Measurements from ENCODE around the gene RMDN2. TPM values are rescaled to one million over a fixed set of nuclear protein-coding genes. Genes with fewer than 3 reads are reported as not detected.
"Not testable (repeated sequence)": the region's sequence is repeated elsewhere in the genome, so short reads cannot be mapped to it uniquely, and the experiment has no call there.

Gene RMDN2
- total RNA-seq, 1 donor from 2014 or later: 5.1 TPM

DNA sequence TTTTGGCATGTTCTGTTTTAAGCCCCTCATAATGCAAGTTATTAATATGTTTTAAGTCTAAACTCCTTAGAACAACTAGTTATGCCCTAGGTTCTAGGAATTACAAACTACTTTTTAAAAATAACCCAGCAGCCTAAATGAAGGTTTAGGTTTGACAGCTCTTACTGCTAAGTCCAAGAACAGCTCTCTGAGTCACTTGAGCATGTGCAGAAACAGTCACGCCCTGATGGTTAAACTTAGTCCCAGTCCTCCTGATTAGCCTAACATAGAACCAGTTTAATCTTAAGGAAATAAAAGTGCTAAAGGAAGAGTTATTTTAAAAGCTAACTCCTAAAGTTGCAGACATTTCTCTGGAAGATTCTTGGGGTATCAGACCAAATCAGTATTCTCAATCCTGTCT is 72.5 kb downstream of the RMDN2 start:
- H3K4me3 ChIP-seq (ENCODE audit: insufficient read depth, low read depth, low read length): no peak overlapping the region
- H3K36me3 Mint-ChIP-seq (ENCODE audit: low read depth, unreplicated experiment): peaks cover 12% of the 10 kb centered on the region
- DNase-seq (ENCODE audit: low read depth): no peak
- peaks cover 6% of the 10 kb centered on the region for H3K9me3 Mint-ChIP-seq (ENCODE audit: unreplicated experiment)
- no peak overlapping the region for H2AFZ ChIP-seq (ENCODE audit: low read depth, low read length)
- no peaks in the 10 kb centered on the region for H3K79me2 ChIP-seq (ENCODE audit: insufficient read depth, low read length)
- H3K9me3 ChIP-seq (ENCODE audit: insufficient read depth, low read depth, low read length): no peaks in the 10 kb centered on the region
- H4K20me1 ChIP-seq (ENCODE audit: insufficient read depth, low read length): no peaks in the 10 kb centered on the region
- no peak overlapping the region for H3K4me3 Mint-ChIP-seq (ENCODE audit: unreplicated experiment)
- no peaks in the 10 kb centered on the region for H3K4me1 ChIP-seq (ENCODE audit: insufficient read depth, low read length)
- no peak overlapping the region for H3K9ac ChIP-seq (ENCODE audit: low read length)
- H3K27me3 ChIP-seq (ENCODE audit: insufficient read depth, low read length): no peaks in the 10 kb centered on the region
- H3K36me3 ChIP-seq (ENCODE audit: insufficient read depth, low read length): no peaks in the 10 kb centered on the region
- no peak overlapping the region for H3K4me2 ChIP-seq (ENCODE audit: low read length)
- no peaks in the 10 kb centered on the region for H3K27me3 Mint-ChIP-seq (ENCODE audit: low read depth, unreplicated experiment)
- no peak overlapping the region for H3K27ac ChIP-seq (ENCODE audit: low read depth, low read length)
- TF ChIP-seq, protein P1, sequence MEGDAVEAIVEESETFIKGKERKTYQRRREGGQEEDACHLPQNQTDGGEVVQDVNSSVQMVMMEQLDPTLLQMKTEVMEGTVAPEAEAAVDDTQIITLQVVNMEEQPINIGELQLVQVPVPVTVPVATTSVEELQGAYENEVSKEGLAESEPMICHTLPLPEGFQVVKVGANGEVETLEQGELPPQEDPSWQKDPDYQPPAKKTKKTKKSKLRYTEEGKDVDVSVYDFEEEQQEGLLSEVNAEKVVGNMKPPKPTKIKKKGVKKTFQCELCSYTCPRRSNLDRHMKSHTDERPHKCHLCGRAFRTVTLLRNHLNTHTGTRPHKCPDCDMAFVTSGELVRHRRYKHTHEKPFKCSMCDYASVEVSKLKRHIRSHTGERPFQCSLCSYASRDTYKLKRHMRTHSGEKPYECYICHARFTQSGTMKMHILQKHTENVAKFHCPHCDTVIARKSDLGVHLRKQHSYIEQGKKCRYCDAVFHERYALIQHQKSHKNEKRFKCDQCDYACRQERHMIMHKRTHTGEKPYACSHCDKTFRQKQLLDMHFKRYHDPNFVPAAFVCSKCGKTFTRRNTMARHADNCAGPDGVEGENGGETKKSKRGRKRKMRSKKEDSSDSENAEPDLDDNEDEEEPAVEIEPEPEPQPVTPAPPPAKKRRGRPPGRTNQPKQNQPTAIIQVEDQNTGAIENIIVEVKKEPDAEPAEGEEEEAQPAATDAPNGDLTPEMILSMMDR (IDR thresholded peaks at IDR 0.05; ENCODE audit: insufficient read depth, low read depth, low read length): no peak
- no peak for TF ChIP-seq EZH2 (IDR thresholded peaks at IDR 0.05; ENCODE audit: insufficient read depth, low read length)
- FAIRE-seq: no peak
- H3K27ac Mint-ChIP-seq (ENCODE audit: unreplicated experiment): no peak overlapping the region
- no peaks in the 10 kb centered on the region for H3K4me1 Mint-ChIP-seq (ENCODE audit: low read depth, unreplicated experiment)

DNA sequence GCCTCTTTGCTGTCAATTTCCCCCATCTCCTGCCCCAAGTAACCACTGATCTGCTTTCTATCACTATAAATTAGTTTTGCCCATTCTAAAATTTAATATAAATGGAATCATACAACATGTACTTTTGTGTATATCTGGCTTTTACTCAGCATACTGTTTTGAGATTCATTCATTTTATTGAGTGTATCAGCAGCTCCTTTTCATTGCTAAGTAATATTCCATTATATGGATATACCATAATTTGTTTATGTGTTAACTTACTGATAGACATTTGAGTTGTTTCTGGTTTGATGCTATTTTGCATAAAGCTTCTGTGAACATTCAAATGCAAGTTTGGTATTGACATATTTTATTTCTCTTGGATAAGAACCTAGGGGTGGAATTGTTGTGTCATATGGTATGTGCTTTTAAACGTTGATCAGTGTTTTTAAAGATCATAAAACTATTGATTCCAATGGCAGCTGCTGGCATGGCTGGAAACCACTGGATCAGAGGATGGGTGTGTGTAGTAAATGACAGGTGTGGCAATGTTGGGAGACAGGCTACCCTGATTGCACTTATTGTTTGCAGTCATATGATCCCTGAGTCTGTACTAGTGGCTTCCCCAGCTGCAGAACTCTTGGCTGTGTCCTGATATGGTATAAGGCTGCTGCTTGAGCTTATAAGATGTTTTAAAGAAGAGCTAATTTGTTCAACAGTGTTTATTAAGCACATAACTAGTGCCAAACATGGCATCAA is 75.6 kb downstream of the RMDN2 start:
- Mint-ChIP-seq H3K27ac (ENCODE audit: unreplicated experiment) (no peak overlapping the region), H3K4me1 (ENCODE audit: low read depth, unreplicated experiment) (no peaks in the 10 kb centered on the region), H3K9me3 (ENCODE audit: unreplicated experiment) (peaks cover 6% of the 10 kb centered on the region), H3K27me3 (ENCODE audit: low read depth, unreplicated experiment) (no peaks in the 10 kb centered on the region), H3K4me3 (ENCODE audit: unreplicated experiment) (no peak overlapping the region), H3K36me3 (ENCODE audit: low read depth, unreplicated experiment) (peaks cover 13% of the 10 kb centered on the region)
- no peak overlapping the region for H3K4me2 ChIP-seq (ENCODE audit: low read length)
- no peak overlapping the region for H3K9ac ChIP-seq (ENCODE audit: low read length)
- H4K20me1 ChIP-seq (ENCODE audit: insufficient read depth, low read length): no peaks in the 10 kb centered on the region
- H3K36me3 ChIP-seq (ENCODE audit: insufficient read depth, low read length): no peaks in the 10 kb centered on the region
- no peak overlapping the region for H2AFZ ChIP-seq (ENCODE audit: low read depth, low read length)
- no peak overlapping the region for H3K4me3 ChIP-seq (ENCODE audit: insufficient read depth, low read depth, low read length)
- H3K27ac ChIP-seq (ENCODE audit: low read depth, low read length): no peak overlapping the region
- no peaks in the 10 kb centered on the region for H3K4me1 ChIP-seq (ENCODE audit: insufficient read depth, low read length)
- no peaks in the 10 kb centered on the region for H3K9me3 ChIP-seq (ENCODE audit: insufficient read depth, low read depth, low read length)
- no peak for FAIRE-seq
- TF ChIP-seq, protein P1 (IDR thresholded peaks at IDR 0.05; ENCODE audit: insufficient read depth, low read depth, low read length): no peak
- no peak for TF ChIP-seq EZH2 (IDR thresholded peaks at IDR 0.05; ENCODE audit: insufficient read depth, low read length)
- no peak for DNase-seq (ENCODE audit: low read depth)
- H3K79me2 ChIP-seq (ENCODE audit: insufficient read depth, low read length): no peaks in the 10 kb centered on the region
- H3K27me3 ChIP-seq (ENCODE audit: insufficient read depth, low read length): no peaks in the 10 kb centered on the region

DNA sequence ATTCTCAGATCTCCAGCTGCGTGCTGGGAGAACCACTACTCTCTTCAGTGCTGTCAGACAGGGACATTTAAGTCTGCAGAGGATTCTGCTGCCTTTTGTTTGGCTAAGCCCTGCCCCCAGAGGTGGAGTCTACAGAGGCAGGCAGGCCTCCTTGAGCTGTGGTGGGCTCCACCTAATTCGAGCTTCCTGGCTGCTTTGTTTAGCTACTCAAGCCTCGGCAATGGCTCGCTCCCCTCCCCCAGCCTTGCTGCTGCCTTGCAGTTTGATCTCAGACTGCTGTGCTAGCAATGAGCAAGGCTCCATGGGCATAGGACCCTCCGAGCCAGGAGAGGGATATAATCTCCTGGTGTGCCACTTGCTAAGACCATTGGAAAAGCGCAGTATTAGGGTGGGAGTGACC is 85.1 kb downstream of the RMDN2 start:
- H3K4me1 ChIP-seq (ENCODE audit: insufficient read depth, low read length); H3K4me3 ChIP-seq (ENCODE audit: insufficient read depth, low read depth, low read length); H4K20me1 ChIP-seq (ENCODE audit: insufficient read depth, low read length); H3K4me1 Mint-ChIP-seq (ENCODE audit: low read depth, unreplicated experiment); H3K4me2 ChIP-seq (ENCODE audit: low read length); H3K9me3 ChIP-seq (ENCODE audit: insufficient read depth, low read depth, low read length); H3K27me3 Mint-ChIP-seq (ENCODE audit: low read depth, unreplicated experiment); DNase-seq (ENCODE audit: low read depth); H3K9ac ChIP-seq (ENCODE audit: low read length); H3K27ac Mint-ChIP-seq (ENCODE audit: unreplicated experiment); FAIRE-seq; H3K36me3 ChIP-seq (ENCODE audit: insufficient read depth, low read length); H3K27ac ChIP-seq (ENCODE audit: low read depth, low read length); H3K27me3 ChIP-seq (ENCODE audit: insufficient read depth, low read length); H3K79me2 ChIP-seq (ENCODE audit: insufficient read depth, low read length); H2AFZ ChIP-seq (ENCODE audit: low read depth, low read length); H3K4me3 Mint-ChIP-seq (ENCODE audit: unreplicated experiment): not testable (repeated sequence)
- peaks cover 14% of the 10 kb centered on the region for H3K9me3 Mint-ChIP-seq (ENCODE audit: unreplicated experiment)
- peaks cover 27% of the 10 kb centered on the region for H3K36me3 Mint-ChIP-seq (ENCODE audit: low read depth, unreplicated experiment)

All from astrocyte (in vitro differentiated cells and primary cell).